Hepatocyte (in vitro differentiated cells): Measurements from ENCODE around the gene TAF11L14.
"Not testable (repeated sequence)": the region's sequence is repeated elsewhere in the genome, so short reads cannot be mapped to it uniquely, and the experiment has no call there.

Experiments
- EZH2 ChIP-seq: fragments of 200-600 bp; sonication (generic); IDR thresholded peaks from 2 replicates; pipeline ENCODE4 v1.6.1; 2016; ENCODE audit warnings: antibody characterized with exemption, mild to moderate bottlenecking, borderline replicate concordance
- EZH2phosphoT487 ChIP-seq: fragments of 200-600 bp; sonication (generic); IDR thresholded peaks from one replicate; pipeline ENCODE4 v1.6.1; 2018; ENCODE audit warnings: antibody characterized with exemption, mild to moderate bottlenecking, low read depth, moderate library complexity; ENCODE audit not compliant: unreplicated experiment, severe bottlenecking
- TF ChIP-seq, protein P1 (sequence below): fragments of 200-600 bp; sonication (generic); IDR thresholded peaks from 2 replicates; pipeline ENCODE4 v1.5.1; 2016; ENCODE audit warnings: antibody characterized with exemption, mild to moderate bottlenecking; ENCODE audit not compliant: poor library complexity

DNA sequence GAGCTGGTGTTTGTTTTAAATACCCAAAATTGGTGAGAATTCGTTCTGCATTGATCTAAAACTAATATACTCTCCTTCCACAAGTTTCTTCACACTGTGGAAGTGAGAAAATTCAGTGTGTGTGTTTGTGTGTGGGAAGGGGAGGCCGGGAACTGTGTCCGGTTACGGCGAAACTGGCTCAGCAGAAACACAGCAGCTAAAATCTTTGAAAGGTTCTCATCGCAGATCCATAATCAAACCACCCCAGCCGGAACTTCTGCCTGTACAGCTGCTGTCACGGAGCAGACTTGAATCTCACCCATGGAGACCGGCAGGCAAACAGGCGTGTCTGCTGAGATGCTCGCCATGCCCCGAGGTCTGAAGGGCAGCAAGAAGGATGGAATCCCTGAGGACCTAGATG, 2.5 kb upstream of the TAF11L14 start, which contains the start of gene TAF11L13:
- TF ChIP-seq EZH2, EZH2phosphoT487: not testable (repeated sequence)
- TF ChIP-seq, protein P1, sequence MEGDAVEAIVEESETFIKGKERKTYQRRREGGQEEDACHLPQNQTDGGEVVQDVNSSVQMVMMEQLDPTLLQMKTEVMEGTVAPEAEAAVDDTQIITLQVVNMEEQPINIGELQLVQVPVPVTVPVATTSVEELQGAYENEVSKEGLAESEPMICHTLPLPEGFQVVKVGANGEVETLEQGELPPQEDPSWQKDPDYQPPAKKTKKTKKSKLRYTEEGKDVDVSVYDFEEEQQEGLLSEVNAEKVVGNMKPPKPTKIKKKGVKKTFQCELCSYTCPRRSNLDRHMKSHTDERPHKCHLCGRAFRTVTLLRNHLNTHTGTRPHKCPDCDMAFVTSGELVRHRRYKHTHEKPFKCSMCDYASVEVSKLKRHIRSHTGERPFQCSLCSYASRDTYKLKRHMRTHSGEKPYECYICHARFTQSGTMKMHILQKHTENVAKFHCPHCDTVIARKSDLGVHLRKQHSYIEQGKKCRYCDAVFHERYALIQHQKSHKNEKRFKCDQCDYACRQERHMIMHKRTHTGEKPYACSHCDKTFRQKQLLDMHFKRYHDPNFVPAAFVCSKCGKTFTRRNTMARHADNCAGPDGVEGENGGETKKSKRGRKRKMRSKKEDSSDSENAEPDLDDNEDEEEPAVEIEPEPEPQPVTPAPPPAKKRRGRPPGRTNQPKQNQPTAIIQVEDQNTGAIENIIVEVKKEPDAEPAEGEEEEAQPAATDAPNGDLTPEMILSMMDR = not testable (repeated sequence)
